ENCODE data around the gene GORAB.

GRCh38 chr1:170498876-170499275 lies 33.1 kb upstream of the GORAB start:
- no peak for TF ChIP-seq EZH2phosphoT487 (IDR thresholded peaks at IDR 0.05; ENCODE audit: insufficient read depth, low read depth)
- no peak for TF ChIP-seq EZH2 (IDR thresholded peaks at IDR 0.05; ENCODE audit: insufficient read depth, poor library complexity, severe bottlenecking)

Measured in GM23248 (cell line).